Thyroid gland (tissue), 4 donors: ENCODE data around the gene AGBL4. TPM values are rescaled to one million over a fixed set of nuclear protein-coding genes. Genes with fewer than 3 reads are reported as not detected.

Source experiments
- DNase-seq, 2 donors: peaks; one replicate each; pipeline ENCODE4 v3.0.0-alpha.2; 2019
- H3K27ac ChIP-seq, 3 donors: fragments of 200-600 bp; sonication (generic); 1 replicate in 2 of 3; 2 replicates in 1 of 3; pipeline ENCODE4 v1.5.1; 2016 to 2019; ENCODE audit warnings: mild to moderate bottlenecking in 1 of 3, moderate library complexity in 1 of 3
- H3K27me3 ChIP-seq: fragments of 200-600 bp; sonication (generic); one replicate; pipeline ENCODE4 v1.5.1; 2019
- H3K36me3 ChIP-seq, 2 donors: fragments of 200-600 bp; sonication (generic); one replicate each; pipeline ENCODE4 v1.5.1; 2016 to 2019
- H3K4me1 ChIP-seq, 2 donors: fragments of 200-600 bp; sonication (generic); one replicate each; pipeline ENCODE4 v1.5.1; 2017 to 2019
- H3K4me3 ChIP-seq, 3 donors: fragments of 200-600 bp; sonication (generic); replicated peaks in 1 of 3; 1 replicate in 2 of 3; 2 replicates in 1 of 3; pipeline ENCODE4 v1.5.1; 2016; ENCODE audit warnings: mild to moderate bottlenecking in 1 of 3
- H3K9me3 ChIP-seq: fragments of 200-600 bp; sonication (generic); one replicate; pipeline ENCODE4 v1.5.1; 2017
- POLR2A ChIP-seq, 2 donors: fragments of 450-650 bp; IDR thresholded peaks; one replicate each; pipeline ENCODE4 v1.6.1; 2017; ENCODE audit warnings: antibody characterized with exemption in 2 of 2, mild to moderate bottlenecking in 2 of 2, moderate library complexity in 1 of 2
- WGBS, 2 donors: methylation state at CpG; one replicate each; pipeline ENCODE4 v1.1.5; 2017; 5-methylcytosine and 5-hydroxymethylcytosine counted together
- intact Hi-C: fragments of 100-400 bp; cut with DNase I; formaldehyde crosslinking; loops from one replicate; pipeline ENCODE4 v1.15.1; 2023
- total RNA-seq, 4 donors: library from RNA; depleted of rRNA; stranded (reverse); fragments of >200 nt; gene quantifications; one replicate each; pipeline ENCODE4 v1.2.3, GENCODE V29; 2016
- TF ChIP-seq, protein P1 (sequence below), 6 experiments: fragments of 200-600 bp in 3 of 6; fragments of 450-650 bp in 3 of 6; sonication (generic) in 3 of 6; IDR thresholded peaks; one replicate each; pipeline ENCODE4 v1.5.1; 2016 to 2019; ENCODE audit warnings: antibody characterized with exemption in 6 of 6, mild to moderate bottlenecking in 2 of 6, inconsistent platforms in 1 of 6, moderate library complexity in 1 of 6

Gene AGBL4
- total RNA-seq, 4 donors from 2014 or later, result 2.1 to 6.0 (median 4.8) TPM

DNA sequence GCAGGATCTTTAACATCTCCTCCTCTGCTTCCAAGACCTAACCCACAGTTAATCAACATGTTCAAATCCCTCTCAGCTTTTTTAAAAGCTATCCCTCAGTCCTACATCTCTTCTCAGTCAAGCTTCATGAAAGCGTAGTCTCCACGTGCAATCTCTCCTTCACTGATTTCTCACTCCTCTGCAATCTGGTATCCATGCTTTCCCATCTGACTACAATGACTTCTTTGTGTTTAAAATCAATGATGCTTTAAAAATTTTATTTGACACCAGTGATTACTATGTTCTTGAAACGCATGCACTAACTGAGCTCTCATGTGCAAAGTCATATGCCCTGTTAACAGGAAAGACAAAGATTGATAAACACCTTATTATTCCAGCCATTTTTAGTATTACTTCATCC lies 1179.6 kb downstream of the AGBL4 start:
- WGBS, 2 donors, result 78 to 88% methylated on average over 3 of the region's 3 CpGs
- intact Hi-C loops, result no loop called here

DNA sequence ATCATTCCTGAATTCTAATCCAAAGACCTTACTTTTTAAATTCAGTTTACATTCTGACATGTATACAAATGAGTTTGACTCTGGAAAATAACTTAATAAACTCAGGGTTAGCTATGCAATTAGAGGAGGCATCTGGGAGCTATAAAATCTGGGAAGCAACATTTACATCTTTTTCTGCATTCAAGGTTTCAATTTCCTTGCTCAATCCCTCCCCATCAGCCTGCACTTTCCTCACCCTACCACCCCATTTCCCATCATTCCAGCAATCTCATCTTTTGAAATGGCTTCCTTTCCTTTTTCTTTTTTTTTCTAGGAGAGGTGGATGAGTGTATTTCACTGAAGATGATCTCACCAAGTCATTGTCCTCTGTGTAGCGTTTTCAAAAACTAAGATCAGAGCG lies 1181.8 kb downstream of the AGBL4 start:
- no peaks in the 10 kb centered on the region for H3K27me3 ChIP-seq
- H3K27ac ChIP-seq, result no peak overlapping the region
- WGBS, 2 donors, result 46 to 47% methylated on average over 2 of the region's 2 CpGs
- no peaks in the 10 kb centered on the region for H3K9me3 ChIP-seq
- no peak overlapping the region for H3K4me3 ChIP-seq
- intact Hi-C loops, result no loop called here
- DNase-seq, result no peak
- H3K4me1 ChIP-seq, result no peaks in the 10 kb centered on the region
- no peaks in the 10 kb centered on the region for H3K36me3 ChIP-seq
- no peak for TF ChIP-seq POLR2A (IDR thresholded peaks at IDR 0.05)
- TF ChIP-seq, protein P1, sequence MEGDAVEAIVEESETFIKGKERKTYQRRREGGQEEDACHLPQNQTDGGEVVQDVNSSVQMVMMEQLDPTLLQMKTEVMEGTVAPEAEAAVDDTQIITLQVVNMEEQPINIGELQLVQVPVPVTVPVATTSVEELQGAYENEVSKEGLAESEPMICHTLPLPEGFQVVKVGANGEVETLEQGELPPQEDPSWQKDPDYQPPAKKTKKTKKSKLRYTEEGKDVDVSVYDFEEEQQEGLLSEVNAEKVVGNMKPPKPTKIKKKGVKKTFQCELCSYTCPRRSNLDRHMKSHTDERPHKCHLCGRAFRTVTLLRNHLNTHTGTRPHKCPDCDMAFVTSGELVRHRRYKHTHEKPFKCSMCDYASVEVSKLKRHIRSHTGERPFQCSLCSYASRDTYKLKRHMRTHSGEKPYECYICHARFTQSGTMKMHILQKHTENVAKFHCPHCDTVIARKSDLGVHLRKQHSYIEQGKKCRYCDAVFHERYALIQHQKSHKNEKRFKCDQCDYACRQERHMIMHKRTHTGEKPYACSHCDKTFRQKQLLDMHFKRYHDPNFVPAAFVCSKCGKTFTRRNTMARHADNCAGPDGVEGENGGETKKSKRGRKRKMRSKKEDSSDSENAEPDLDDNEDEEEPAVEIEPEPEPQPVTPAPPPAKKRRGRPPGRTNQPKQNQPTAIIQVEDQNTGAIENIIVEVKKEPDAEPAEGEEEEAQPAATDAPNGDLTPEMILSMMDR (IDR thresholded peaks at IDR 0.05), result no peak

More for the DNA sequence above, 1179.6 kb downstream of the AGBL4 start:
- Histone ChIP-seq H3K27me3 (no peaks in the 10 kb centered on the region), H3K4me1 (no peaks in the 10 kb centered on the region), H3K9me3 (no peaks in the 10 kb centered on the region), H3K27ac (no peak overlapping the region), H3K4me3 (no peak overlapping the region), H3K36me3 (no peaks in the 10 kb centered on the region)
- TF ChIP-seq, protein P1 (IDR thresholded peaks at IDR 0.05), result no peak
- TF ChIP-seq POLR2A (IDR thresholded peaks at IDR 0.05), result no peak
- DNase-seq, result no peak

DNA sequence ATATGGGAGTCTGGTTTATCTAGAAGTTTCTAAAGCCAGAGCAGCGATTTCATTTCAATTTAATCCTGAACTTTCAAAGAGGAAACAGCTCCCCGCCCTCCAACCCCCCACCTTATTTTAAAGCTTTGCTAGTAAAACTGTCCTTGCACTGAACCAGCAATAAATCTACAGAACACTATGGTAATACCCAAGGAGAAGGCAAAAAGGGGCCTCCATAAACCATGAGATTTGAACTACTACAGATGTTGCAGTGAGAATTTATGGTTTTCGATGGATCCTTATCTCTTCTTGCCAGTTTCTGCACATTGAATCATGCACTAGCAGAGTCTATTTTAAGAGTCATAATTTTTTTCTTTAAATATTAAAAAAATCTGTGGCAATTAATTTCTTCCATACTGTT lies 1182.3 kb downstream of the AGBL4 start:
- H3K27me3 ChIP-seq, result no peaks in the 10 kb centered on the region

DNA sequence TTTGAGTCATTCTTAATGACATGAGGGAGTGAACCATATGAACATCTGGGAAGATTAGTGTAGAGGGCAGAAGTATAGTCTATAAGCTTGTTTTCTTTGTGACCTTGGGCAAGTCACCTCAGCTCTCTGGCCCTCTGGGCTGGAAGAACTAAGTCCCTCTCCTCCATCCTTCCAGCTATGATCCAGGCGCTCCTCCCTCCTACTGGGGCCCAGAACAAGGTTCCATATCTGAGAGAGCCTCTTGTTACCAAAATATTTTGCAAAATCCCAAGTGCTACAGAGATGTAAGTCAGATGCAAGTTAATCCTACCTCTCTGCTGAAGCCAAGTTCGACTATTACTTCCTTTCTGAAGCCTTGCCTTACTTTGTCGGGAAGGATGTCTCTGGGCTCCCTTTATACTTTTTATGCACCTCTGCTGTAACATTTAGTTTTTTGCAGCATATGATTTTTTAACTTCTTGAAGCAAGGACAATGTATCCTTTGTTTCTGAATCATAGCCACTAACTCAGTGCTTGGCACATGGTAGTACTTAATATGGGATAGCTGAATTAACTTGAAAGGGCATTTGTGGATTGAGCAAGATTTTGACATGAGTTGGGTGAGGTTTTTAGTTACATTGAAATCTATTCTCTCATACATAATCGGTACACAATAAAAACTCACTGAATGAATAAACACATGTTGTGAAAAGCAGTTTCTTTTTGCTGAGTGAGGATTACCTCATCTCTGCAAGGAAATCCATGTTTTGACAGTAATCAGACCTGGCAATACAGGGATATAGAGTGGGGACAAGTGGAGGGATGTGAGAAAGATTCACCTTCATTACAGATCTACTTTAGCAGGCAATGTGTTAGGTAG lies 1192.4 kb downstream of the AGBL4 start:
- H3K27me3 ChIP-seq, result no peaks in the 10 kb centered on the region
- intact Hi-C loops, result no loop called here
- no peaks in the 10 kb centered on the region for H3K9me3 ChIP-seq
- WGBS, 2 donors, result 82 to 85% methylated on average over 4 of the region's 4 CpGs
- no peaks in the 10 kb centered on the region for H3K36me3 ChIP-seq
- no peak overlapping the region for H3K27ac ChIP-seq
- no peak for DNase-seq
- H3K4me1 ChIP-seq, result no peaks in the 10 kb centered on the region
- no peak for TF ChIP-seq POLR2A (IDR thresholded peaks at IDR 0.05)
- TF ChIP-seq, protein P1 (IDR thresholded peaks at IDR 0.05), result no peak
- H3K4me3 ChIP-seq, result no peak overlapping the region

More for the DNA sequence above, 1182.3 kb downstream of the AGBL4 start:
- Histone ChIP-seq H3K4me1 (no peaks in the 10 kb centered on the region), H3K9me3 (no peaks in the 10 kb centered on the region), H3K27ac (no peak overlapping the region), H3K4me3 (no peak overlapping the region), H3K36me3 (no peaks in the 10 kb centered on the region)
- TF ChIP-seq, protein P1 (IDR thresholded peaks at IDR 0.05), result no peak
- no peak for TF ChIP-seq POLR2A (IDR thresholded peaks at IDR 0.05)
- WGBS, 2 donors, result 87 to 92% methylated on average over 3 of the region's 3 CpGs
- intact Hi-C loops, result no loop called here
- no peak for DNase-seq

DNA sequence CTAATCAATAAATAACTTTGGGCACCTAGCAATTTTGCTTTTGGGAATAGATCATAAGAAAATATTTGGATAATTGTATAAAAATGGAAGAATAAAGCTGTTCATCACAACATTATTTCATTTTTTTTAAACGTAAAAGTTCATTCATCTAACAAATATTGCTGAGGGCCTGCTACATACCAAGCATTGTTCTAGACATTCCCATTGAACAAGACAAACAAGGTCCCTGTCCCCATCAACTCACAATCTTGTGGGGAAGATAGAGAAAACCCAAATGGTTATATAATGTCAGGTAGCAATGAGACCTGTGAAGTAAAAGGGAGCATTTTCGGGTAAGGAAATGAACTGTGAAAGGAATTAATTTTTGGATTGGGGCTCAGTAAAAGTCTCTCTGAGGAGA lies 1193.0 kb downstream of the AGBL4 start:
- DNase-seq, result no peak
- no peaks in the 10 kb centered on the region for H3K36me3 ChIP-seq
- H3K9me3 ChIP-seq, result no peaks in the 10 kb centered on the region
- TF ChIP-seq, protein P1 (IDR thresholded peaks at IDR 0.05), result no peak
- TF ChIP-seq POLR2A (IDR thresholded peaks at IDR 0.05), result no peak
- H3K27me3 ChIP-seq, result no peaks in the 10 kb centered on the region
- intact Hi-C loops, result no loop called here
- H3K27ac ChIP-seq, result no peak overlapping the region
- no peak overlapping the region for H3K4me3 ChIP-seq
- WGBS, 2 donors, result 62 to 75% methylated on average over 2 of the region's 2 CpGs
- H3K4me1 ChIP-seq, result no peaks in the 10 kb centered on the region
